Body of pancreas (tissue), 4 donors: ENCODE data around the gene ARHGAP26.

Experiments
- POLR2A ChIP-seq, 3 donors: fragments of 450-650 bp; IDR thresholded peaks; one replicate each; pipeline ENCODE4 v1.6.1; 2016; ENCODE audit warnings: antibody characterized with exemption in 3 of 3, mild to moderate bottlenecking in 2 of 3
- TF ChIP-seq, protein P1 (sequence below), 7 experiments: fragments of 450-650 bp in 4 of 7; fragments of 200-600 bp in 3 of 7; sonication (generic) in 3 of 7; IDR thresholded peaks; one replicate each; pipeline ENCODE4 v1.5.1; 2016 to 2019; ENCODE audit warnings: antibody characterized with exemption in 7 of 7

DNA sequence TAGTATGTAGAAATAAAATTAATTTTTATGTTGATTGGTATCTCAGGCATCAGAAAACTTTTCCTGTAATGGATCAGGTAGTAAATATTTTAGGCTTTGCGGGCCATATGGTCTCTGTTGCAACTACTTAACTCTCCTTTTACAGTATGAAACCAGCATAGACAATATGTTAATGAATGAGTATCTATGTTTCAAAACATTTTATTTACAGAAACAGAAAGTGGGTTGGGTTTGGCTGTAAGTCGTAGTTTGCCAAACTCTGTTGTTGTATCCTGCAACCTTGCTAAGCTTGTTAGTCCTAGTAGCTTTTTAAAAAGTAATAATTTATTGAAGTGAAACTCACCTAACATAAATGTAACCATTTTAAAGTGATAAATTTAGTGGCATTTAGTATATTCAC lies 501.3 kb downstream of the ARHGAP26 start:
- TF ChIP-seq, protein P1, sequence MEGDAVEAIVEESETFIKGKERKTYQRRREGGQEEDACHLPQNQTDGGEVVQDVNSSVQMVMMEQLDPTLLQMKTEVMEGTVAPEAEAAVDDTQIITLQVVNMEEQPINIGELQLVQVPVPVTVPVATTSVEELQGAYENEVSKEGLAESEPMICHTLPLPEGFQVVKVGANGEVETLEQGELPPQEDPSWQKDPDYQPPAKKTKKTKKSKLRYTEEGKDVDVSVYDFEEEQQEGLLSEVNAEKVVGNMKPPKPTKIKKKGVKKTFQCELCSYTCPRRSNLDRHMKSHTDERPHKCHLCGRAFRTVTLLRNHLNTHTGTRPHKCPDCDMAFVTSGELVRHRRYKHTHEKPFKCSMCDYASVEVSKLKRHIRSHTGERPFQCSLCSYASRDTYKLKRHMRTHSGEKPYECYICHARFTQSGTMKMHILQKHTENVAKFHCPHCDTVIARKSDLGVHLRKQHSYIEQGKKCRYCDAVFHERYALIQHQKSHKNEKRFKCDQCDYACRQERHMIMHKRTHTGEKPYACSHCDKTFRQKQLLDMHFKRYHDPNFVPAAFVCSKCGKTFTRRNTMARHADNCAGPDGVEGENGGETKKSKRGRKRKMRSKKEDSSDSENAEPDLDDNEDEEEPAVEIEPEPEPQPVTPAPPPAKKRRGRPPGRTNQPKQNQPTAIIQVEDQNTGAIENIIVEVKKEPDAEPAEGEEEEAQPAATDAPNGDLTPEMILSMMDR (IDR thresholded peaks at IDR 0.05), result no peak
- TF ChIP-seq POLR2A (IDR thresholded peaks at IDR 0.05), result no peak
